GM18873 (cell line): ENCODE data around the gene TMC8.
"Not testable (repeated sequence)": the region's sequence is repeated elsewhere in the genome, so short reads cannot be mapped to it uniquely, and the experiment has no call there.

Experiments
- ATAC-seq: cut with Tn5 transposase; IDR thresholded peaks from one replicate; pipeline ENCODE4 v1.9.1; 2021; ENCODE audit warnings: mild to moderate bottlenecking, moderate library complexity, moderate number of reproducible peaks; ENCODE audit not compliant: unreplicated experiment, low FRiP score

The TMC8 gene

DNA sequence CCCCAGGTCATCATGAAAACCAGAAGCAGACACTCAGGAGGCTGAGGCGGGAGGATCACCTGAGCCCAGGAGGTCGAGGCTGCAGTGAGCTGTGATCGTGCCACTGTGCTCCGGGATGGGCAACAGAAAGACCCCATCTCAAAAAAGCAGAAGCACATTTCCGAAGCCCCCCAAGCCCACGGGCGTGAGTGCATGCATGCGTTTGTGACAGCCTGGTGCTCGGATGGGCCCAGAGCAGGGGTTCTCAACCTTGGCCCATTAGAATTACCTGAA, 21.1 kb upstream of the TMC8 start:
- no peak for ATAC-seq

- ATAC-seq = no peak
Measured at GRCh38 chr17:78110363-78111015, 20.1 kb upstream of the TMC8 start.

GRCh38 chr17:78111016-78111726, 19.4 kb upstream of the TMC8 start:
- ATAC-seq = no peak

GRCh38 chr17:78111727-78112517, 18.6 kb upstream of the TMC8 start:
- no peak for ATAC-seq

- no peak for ATAC-seq
Measured at GRCh38 chr17:78112518-78113471, 17.8 kb upstream of the TMC8 start.

- no peak for ATAC-seq
Measured at GRCh38 chr17:78113804-78114785, 16.5 kb upstream of the TMC8 start.

DNA sequence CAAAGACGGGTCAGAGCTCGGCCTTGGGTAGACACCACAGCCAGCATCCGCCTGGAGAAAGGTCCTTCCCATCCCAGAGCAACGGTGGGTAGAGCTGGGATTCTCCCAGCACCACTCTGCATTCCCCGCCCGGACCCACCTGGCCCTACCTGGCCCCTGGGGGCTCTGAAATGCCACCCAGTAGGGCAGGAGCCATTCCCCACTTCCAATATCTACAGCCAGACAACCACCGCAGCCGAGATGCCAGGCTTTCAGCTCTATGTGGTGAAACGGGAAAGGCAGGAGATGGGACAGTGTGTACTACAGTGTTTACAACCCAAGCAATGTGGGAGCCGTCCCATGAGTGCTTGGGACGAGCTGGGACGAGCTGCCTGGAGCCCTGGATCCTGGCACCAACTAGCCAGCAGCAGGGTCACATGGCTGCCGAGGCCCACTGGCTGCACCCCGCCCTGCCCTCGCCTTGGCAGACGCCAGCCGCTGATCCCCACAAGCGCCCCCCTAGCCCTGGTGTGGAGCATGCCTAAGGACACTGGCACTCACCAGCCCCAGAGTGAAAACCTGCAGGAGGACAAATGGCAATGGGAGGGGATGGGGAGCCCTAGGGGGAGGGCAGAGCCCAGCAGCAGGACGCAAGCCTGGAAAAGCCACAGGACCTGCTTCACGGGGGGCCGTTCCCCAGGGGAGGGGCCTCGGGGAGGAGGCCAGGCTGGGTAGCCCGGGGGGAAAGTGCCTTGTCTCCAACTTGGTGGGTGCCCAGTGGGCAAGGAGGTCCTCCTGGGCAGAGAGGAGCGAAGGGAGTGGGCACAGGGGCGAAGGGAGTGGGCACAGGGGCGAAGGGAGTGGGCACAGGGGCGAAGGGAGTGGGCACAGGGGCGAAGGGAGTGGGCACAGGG, 15.5 kb upstream of the TMC8 start:
- no peak for ATAC-seq

DNA sequence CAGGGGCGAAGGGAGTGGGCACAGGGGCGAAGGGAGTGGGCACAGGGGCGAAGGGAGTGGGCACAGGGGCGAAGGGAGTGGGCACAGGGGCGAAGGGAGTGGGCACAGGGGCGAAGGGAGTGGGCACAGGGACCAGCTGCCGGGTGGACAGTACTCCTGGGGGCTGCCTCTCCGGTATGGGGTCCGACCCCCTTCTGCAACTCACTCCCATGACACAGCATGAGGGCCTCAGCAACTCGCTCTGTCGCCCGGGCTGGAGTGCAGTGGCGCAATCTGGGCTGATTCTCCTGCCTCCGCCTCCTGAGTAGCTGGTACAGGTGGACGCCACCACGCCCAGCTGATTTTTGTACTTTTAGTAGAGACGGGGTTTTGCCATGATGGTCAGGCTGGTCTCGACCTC, 14.8 kb upstream of the TMC8 start:
- ATAC-seq = not testable (repeated sequence)

DNA sequence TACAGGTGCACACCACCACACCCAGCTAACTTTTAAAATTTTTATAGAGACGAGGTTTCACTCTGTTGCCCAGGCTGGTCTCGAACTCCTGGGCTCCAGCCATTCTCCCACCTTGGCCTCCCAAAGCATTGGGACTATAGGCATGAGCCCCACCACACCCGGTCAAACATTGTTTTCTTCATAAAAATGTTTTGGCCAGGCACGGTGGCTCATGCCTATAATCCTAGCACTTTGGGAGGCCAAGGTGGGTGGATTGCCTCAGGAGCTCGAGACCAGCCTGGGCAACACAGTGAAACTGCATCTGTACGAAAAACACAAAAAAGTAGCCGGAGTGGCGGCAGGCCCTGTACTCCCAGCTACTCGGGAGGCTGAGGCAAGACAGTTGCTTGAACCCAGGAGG, 14.2 kb upstream of the TMC8 start:
- ATAC-seq = no peak

DNA sequence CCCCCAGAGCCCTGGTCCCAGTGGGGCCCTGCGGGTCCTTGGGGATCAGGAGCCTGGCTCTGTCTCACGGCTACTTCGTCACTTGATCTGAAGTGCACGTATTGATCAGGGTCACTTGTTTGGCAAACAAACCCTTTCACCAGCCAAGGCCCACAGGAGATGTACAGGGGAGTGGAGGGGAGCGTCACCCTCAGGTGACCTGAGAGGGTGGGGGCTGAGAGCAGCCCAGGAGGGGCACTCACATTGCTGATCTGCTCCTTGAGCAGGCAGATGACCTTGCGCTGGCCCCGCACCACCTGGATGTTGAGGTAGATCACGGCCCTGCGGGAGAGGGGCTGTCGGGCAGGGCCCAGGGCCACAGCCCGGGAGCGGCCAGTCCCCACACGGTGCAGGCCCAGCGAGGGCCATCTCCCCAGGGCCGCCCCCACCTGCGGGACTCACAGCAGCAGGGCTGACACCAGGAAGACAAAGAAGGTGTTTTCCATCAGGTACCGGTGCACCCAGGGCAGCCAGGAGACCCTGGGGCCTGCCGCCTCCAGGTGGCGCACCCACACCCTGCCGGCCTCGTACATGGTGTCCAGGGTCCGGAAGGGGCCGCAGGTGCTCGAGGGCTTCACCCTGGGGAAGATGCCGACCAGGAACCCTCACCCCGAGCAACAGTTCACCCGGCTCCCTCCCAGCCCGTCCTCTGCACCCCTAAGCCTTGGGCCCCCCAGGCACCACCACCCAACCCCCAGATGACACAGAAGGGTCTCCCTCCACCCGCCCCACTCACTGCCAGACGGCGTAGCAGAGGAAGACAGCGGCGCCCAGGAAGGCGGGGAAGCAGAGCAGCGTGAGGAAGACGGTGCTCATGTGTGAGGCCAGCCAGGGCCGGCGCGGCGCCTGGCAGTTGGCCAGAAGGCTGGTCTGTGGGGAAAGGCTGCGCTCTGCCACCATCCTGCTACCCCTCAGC, 13.3 kb upstream of the TMC8 start:
- ATAC-seq = no peak

GRCh38 chr17:78118801-78119241, 11.8 kb upstream of the TMC8 start:
- no peak for ATAC-seq

GRCh38 chr17:78120537-78120936, 10.0 kb upstream of the TMC8 start:
- ATAC-seq = no peak

DNA sequence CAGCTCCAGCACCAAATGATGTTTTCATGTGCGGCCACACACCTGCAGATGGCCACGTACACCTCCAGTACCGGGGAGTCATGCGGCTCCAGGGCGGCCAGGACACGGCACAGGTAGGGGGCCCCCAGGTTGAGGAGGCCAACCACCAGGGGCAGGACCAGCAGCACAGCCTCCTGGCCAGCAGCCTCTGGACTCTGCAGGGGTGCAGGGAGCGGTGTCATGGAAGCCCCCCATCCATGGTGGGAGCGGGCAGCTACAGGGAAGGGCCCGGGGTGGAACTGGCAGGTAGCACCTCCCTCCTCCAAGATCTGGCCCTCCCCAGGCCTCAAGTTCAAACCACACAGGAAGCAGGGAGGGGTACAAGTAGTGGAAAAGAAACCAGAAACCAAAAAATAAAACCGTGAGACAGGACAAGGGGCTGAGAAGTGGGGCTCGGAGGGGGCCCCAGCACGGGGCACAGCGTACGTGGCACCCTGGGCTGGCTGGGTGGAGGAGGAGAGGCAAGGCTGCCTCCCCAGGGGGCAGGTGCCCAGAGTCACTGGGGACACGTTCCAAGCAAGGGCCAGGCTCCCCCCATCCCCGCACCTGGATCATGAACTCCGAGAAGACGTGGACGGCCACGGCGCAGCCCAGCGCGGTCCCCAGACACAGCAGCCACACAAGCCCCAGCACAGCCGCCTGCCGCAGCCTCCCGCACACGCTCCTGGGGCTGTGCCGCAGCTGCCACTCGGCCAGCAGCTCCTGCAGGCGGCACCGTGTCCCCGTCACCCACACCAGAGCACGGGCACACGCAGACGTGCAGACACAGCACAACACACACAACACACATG, 9.4 kb upstream of the TMC8 start:
- no peak for ATAC-seq

DNA sequence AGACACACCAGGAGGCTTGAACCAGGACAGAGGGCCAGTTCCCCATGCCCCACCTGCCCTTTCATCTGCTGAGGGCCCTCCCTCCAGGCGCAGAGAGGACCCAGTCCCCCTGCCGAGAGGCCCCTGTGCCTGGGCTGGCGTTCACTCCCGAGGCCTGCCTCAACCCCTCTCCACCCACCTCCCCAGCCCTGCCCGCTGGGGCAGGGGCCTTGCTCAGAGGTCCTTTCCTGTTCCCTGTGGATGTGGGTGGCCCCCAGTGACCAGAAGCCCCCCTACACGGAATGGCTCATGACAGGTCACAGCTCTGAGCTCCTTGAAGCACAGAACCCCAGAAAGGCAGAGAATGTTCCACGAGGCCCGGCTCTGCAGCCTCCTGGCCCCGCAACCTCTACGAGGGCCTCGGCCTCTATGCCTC, 8.8 kb upstream of the TMC8 start:
- ATAC-seq = no peak

GRCh38 chr17:78122216-78122930, 8.2 kb upstream of the TMC8 start:
- no peak for ATAC-seq

- no peak for ATAC-seq
Measured at GRCh38 chr17:78122931-78123249, 7.7 kb upstream of the TMC8 start.
